ENCODE data around the gene FNDC3A.
"Not testable (repeated sequence)": the region's sequence is repeated elsewhere in the genome, so short reads cannot be mapped to it uniquely, and the experiment has no call there.

FNDC3A gene

GRCh38 chr13:49097374-49097773 is 121.7 kb downstream of the FNDC3A start:
- no peak for DNase-seq

DNA sequence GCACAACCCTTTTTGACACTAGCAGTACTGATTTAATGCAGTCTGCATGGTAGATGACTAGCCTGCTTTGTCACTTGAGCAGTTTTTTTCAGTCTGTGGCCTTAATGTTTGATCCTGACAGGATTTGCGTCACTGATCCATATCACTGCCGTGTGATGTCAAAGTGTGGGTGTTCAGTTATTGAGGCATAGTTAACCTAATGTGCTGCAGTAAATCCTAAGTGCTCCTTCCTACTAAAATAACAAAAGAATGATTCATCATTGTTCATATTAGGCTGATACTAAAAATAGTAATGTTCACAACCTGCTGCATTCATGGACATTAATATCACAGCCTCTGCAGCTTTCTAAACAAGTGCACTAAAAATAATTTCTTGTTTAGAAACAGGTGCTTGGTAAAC is 122.5 kb downstream of the FNDC3A start:
- no peak for DNase-seq

DNA sequence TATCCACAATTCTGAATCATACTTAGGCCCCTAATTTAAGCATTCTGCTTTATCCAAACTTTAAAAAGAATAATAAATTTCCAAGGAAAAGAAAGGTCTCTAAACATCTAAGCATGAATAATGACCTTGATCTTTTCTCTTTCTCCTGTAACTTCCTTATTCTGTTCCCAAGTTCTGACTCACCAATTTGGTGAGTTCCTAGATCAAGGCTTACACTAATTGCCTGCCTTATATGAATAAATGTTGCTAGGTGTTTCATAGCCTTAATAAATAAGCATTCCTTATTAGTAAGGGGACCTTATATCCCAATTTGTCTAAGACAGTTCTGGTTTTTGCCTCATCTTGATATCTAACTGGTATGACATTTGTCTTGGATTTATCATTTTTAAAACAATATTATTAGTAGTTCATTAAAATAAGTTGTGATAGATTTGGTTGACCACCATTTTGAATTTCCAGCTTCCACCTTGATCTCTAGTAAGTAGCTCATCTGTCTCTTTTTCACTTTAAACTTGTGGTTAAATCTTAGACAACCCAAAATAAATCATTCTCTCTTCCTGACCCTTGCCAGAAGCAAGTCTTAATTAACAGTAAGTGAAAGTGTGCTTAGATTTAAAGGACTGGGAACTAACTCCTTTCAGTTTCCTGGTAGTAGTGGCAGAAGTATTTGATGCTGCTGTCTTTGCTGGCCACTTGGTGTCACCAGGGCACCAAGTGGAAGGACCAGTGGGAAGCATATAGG is 123.2 kb downstream of the FNDC3A start:
- no peak for DNase-seq

DNA sequence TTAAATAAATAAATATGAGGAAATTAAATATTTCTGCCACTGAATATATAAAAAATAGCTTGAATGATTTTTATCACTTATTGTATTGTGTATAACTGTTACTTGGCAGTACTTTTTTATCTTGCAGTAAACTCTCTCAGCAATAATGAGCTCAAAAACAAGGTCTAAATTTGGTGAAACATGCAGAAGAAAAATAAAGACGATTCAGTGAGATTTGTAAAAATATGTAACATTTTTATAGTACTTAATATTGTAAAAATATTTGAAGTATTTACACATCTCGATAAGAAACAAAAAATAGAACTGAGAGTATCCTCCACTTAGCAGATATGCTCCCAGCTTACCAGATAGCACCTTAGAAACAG is 123.8 kb downstream of the FNDC3A start:
- DNase-seq: no peak

GRCh38 chr13:49100637-49101570 is 125.2 kb downstream of the FNDC3A start:
- DNase-seq: no peak

DNA sequence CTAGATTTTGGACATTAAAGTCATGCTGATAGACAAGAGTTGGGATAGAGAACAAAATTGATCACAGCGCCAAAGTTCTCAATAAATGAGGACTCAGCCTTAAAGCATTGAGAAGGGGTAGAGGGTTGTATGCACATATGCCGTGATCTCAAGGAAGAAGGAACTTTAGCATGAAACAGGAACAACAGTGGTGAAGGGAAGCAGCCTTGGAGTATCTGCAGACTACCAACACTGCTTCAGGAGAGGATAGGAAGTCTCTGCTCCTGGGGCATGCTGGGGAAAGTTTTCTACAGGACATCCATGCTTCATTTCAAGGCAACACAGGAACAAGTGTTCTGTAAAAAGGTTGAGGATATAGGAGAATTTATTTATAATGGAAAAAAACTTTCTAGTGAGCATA is 132.5 kb downstream of the FNDC3A start:
- no peak for DNase-seq

- DNase-seq: no peak
Observed at GRCh38 chr13:49110122-49110912, 134.6 kb downstream of the FNDC3A start.

DNA sequence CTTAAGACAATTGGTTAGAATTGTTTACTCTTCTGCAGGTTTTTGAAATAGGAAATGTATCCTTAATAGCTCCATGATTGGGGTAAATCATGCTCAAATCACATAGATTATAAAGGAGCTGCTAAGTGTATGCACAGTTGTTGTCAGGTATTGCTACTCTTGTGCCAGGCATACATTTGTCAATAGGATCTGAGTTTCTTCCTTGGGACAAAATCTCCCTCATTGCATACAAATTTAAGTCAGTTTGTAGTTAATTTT is 135.1 kb downstream of the FNDC3A start:
- DNase-seq: no peak

GRCh38 chr13:49112782-49113525 is 137.2 kb downstream of the FNDC3A start:
- no peak for DNase-seq

GRCh38 chr13:49113526-49114286 is 138.0 kb downstream of the FNDC3A start:
- no peak for DNase-seq

DNA sequence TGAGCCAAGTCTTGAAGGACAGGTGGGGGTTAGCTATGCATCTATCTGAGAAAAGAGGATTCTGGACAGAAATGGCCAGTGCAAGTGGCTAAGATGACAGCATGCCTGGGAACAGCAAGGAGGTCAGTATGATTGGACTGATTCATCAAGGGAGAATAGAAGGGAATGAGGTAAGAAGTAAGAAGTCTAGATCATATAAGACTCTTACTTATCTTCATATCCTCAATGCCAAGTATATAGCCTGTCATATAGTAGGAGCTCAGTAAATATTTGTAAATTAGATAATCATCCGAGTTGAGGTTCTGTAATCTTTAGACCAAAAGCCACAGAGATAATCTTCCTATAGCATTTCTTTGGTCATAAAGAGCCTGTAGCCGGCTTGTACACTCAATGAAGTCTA is 141.2 kb downstream of the FNDC3A start:
- no peak for DNase-seq

DNA sequence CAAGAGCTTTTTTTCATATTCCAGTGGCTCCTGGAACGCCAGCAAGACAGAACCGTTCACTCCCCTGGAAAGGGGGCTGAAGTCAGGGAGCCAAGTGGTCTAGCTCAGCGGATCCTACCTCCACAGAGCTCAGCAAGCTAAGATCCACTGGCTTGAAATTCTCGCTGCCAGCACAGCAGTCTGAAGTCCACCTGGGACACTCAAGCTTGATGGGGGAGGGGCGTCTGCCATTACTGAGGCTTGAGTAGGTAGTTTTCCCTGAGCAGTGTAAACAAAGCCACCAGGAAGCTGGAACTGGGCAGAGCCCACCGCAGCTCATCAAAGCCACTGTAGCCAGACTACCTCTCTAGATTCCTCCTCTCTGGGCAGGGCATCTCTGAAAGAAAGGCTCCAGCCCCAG is 142.7 kb downstream of the FNDC3A start:
- not testable (repeated sequence) for DNase-seq

GRCh38 chr13:49124693-49125304 is 149.1 kb downstream of the FNDC3A start:
- no peak for DNase-seq

GRCh38 chr13:49125964-49126524 is 150.3 kb downstream of the FNDC3A start:
- DNase-seq: no peak

DNA sequence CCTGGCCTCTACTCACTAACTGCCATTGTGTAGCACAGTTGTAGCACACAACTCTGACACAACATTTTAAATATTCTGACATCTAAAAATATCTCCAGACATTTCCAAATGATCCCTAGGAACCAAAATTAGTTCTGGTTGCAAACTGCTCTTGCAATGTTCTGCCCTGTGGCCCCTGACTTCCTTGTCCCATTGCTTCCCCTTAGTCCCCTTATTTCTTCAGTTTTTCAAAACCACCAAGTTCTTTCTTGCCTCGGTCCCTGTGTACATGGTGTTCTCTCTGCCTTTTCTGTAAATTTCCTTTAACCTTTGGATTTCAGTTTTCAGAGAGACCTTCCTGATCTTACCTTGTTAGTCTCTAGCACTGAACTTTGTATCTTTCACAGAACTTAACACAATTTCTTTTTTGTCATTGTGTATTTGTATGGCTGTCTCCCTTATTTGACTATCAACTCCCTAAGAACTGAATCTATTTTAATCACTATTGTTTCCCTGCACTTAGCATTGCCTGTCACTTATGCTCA is 156.8 kb downstream of the FNDC3A start:
- DNase-seq: no peak

GRCh38 chr13:49134305-49134704 is 158.6 kb downstream of the FNDC3A start:
- DNase-seq: no peak

DNA sequence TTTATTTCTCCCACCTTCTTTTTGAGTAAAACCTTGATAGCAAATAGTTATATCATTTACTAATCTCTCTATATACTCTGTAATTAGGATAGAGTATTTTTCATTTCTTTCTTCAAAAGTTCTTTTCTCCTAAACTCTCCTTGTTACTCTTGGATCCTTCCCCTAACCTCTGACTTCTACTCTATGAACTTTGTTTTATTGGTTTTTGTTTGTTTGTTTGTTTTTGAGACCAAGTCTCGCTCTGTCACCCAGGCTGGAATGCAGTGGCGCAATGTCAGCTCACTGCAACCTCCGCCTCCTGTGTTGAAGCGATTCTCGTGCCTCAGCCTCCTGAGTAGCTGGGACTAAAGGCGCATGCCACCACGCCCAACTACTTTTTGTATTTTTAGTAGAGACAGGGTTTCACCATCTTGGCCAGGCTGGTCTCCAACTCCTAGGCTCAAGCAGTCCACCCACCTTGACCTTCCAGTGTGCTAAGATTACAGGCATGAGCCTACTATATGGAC is 161.5 kb downstream of the FNDC3A start:
- DNase-seq: not testable (repeated sequence)

GRCh38 chr13:49140910-49141611 is 165.3 kb downstream of the FNDC3A start:
- no peak for DNase-seq

DNA sequence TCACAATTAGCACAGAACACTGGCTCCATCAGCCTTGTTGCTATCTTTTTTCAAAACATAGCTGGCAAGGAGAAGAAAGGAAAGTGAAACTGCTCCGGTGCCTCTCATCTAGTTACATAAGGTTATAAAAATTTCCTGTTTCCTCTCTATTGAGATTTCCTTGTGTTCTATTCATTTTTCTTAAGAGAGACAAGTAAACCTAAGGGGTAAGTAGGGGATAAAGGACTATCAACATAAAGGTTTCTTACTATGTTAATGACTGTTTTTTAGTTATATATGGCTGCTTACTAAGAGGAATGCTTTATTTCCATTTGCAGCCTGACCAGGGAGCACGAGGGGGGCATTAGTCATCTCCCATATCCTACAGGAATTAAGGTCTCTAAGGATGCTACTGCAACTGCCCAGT is 171.2 kb downstream of the FNDC3A start:
- DNase-seq: no peak

GRCh38 chr13:49148405-49148804 is 172.7 kb downstream of the FNDC3A start:
- no peak for DNase-seq

Measured in cortex of kidney (tissue), 1 donor.